Superior temporal gyrus (tissue), 1 donor: Measurements from ENCODE around the gene QSER1.
A peak's percentile ranks its signal among the peaks of the same experiment; 100 is the strongest.
"Not testable (repeated sequence)": the region's sequence is repeated elsewhere in the genome, so short reads cannot be mapped to it uniquely, and the experiment has no call there.

Experiments used
- DNase-seq: peaks from one replicate; pipeline ENCODE4 v3.0.0-alpha.2; 2016; ENCODE audit errors: extremely low spot score

QSER1 gene

GRCh38 chr11:33000181-33000580 lies 107.6 kb downstream of the QSER1 start:
- no peak for DNase-seq

- DNase-seq, result no peak
These were observed 108.7 kb downstream of the QSER1 start for GRCh38 chr11:33001281-33001680.

- DNase-seq, result no peak
These were observed 109.3 kb downstream of the QSER1 start for GRCh38 chr11:33001751-33002542.

GRCh38 chr11:33005175-33005574 lies 112.6 kb downstream of the QSER1 start:
- no peak for DNase-seq

- no peak for DNase-seq
These were observed 113.4 kb downstream of the QSER1 start for GRCh38 chr11:33006010-33006409.

- no peak for DNase-seq
These were observed 121.1 kb downstream of the QSER1 start for GRCh38 chr11:33013755-33014154.

GRCh38 chr11:33015621-33016551 lies 123.3 kb downstream of the QSER1 start, which contains the start of gene DEPDC7:
DEPDC7 (plus strand) TSS chr11:33015878; CDS start chr11:33015956, 78 bp downstream.
- DNase-seq, result peak; percentile 92

GRCh38 chr11:33016654-33017053 lies 124.0 kb downstream of the QSER1 start:
- DNase-seq, result no peak

- no peak for DNase-seq
These were observed 124.9 kb downstream of the QSER1 start for GRCh38 chr11:33017478-33017877.

GRCh38 chr11:33017965-33018364 lies 125.4 kb downstream of the QSER1 start:
- DNase-seq, result no peak

- no peak for DNase-seq
These were observed 126.2 kb downstream of the QSER1 start for GRCh38 chr11:33018840-33019239.

GRCh38 chr11:33021501-33021900 lies 128.9 kb downstream of the QSER1 start:
- DNase-seq, result no peak

GRCh38 chr11:33021937-33022336 lies 129.3 kb downstream of the QSER1 start:
- no peak for DNase-seq

- DNase-seq, result no peak
These were observed 132.7 kb downstream of the QSER1 start for GRCh38 chr11:33025339-33025722.

- DNase-seq, result no peak
These were observed 134.6 kb downstream of the QSER1 start for GRCh38 chr11:33027233-33027632.

GRCh38 chr11:33027846-33028536 lies 135.4 kb downstream of the QSER1 start:
- DNase-seq, result peak; percentile 75

- no peak for DNase-seq
These were observed 135.9 kb downstream of the QSER1 start for GRCh38 chr11:33028537-33028914.

- not testable (repeated sequence) for DNase-seq
These were observed 136.6 kb downstream of the QSER1 start for GRCh38 chr11:33029218-33029617.
